ENCODE data around the gene SNX17. TPM values are rescaled to one million over a fixed set of nuclear protein-coding genes. Genes with fewer than 3 reads are reported as not detected.
A peak's percentile ranks its signal among the peaks of the same experiment; 100 is the strongest.

SNX17 gene
- total RNA-seq, 4 donors from 2014 or later: 84.7 to 151 (median 124) TPM

DNA sequence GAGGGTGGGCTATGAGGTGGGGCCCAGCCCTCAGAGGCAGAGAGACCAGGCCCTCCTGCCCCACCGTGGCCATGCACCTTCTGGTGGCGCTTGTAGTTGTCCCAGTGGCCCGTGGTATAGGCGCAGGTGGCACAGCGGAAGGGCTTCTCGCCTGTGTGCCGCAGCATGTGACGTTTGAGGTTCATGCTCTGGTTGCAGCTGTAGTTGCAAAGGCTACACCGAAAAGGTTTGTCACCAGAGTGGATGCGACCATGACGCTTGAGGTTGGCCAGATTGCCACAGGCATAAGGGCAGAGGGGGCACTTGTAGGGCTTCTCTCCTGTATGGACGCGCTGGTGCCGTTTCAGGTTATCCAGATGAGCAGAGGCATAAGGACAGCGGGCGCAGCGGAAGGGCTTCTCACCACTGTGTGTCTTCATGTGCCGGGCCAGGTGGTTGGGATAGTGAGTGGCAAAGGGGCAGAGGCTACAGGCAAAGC is 7.2 kb downstream of the SNX17 start:
- Histone ChIP-seq H3K27ac (replicated peaks in 1 of 4) (no peak overlapping the region), H3K27me3 (no peaks in the 10 kb centered on the region), H3K36me3 (peaks cover 52 to 77% (median 73%) of the 10 kb centered on the region in 4 donors), H3K9me3 (no peaks in the 10 kb centered on the region), H3K4me1 (peaks cover 23 to 59% (median 33%) of the 10 kb centered on the region in 4 donors), H3K4me3 (no peak overlapping the region)
- intact Hi-C loops (cut with DNase I): loop anchor here (10.0 kb wide), 1 partner anchor 163 kb away; the partner anchor contains the start of genes ATRAID, CAD and SLC5A6
- TF ChIP-seq, protein P1, sequence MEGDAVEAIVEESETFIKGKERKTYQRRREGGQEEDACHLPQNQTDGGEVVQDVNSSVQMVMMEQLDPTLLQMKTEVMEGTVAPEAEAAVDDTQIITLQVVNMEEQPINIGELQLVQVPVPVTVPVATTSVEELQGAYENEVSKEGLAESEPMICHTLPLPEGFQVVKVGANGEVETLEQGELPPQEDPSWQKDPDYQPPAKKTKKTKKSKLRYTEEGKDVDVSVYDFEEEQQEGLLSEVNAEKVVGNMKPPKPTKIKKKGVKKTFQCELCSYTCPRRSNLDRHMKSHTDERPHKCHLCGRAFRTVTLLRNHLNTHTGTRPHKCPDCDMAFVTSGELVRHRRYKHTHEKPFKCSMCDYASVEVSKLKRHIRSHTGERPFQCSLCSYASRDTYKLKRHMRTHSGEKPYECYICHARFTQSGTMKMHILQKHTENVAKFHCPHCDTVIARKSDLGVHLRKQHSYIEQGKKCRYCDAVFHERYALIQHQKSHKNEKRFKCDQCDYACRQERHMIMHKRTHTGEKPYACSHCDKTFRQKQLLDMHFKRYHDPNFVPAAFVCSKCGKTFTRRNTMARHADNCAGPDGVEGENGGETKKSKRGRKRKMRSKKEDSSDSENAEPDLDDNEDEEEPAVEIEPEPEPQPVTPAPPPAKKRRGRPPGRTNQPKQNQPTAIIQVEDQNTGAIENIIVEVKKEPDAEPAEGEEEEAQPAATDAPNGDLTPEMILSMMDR (IDR thresholded peaks at IDR 0.05): no peak
- TF ChIP-seq POLR2AphosphoS5 (IDR thresholded peaks at IDR 0.05) (no peak), POLR2A (IDR thresholded peaks at IDR 0.05; ENCODE audit: low read depth) (no peak), EP300 (IDR thresholded peaks at IDR 0.05) (no peak)
- 82% methylated on average over 17 of the region's 18 CpGs for WGBS
- DNase-seq (ENCODE audit: extremely low spot score): no peak

DNA sequence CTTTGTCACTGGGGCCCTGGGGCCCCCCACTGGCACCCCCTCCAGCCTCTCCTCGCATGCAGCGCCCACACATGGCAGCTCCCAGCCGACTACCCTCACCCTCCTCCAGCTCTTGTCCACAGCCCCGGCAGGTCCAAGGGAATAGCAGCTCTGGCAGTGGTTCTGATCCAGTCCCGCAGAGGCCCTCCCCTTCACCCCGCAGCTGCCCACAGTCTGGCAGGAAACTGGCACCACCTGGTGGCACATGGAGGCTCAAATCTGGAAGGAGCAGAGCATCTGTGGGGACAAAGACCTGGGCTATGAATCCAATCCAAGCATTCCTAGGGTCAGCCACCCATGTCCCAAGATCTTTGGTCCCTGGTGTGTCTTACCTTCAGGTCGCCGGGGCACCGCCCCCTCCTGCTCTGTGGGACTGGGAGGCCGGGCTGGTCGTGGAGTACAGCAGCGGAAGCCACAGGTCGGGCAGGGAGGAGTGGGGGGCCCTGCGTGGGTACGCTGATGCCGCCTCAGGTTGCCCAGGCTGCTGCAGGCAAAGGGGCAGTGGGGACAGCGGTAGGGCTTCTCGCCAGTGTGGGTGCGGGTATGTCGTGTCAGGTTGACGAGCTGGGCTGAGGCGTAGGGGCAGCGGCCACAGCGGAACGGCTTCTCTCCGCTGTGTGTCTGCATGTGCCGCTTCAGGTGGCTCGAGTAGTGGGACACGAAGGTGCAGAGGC is 7.8 kb downstream of the SNX17 start:
- WGBS: 79% methylated on average over 10 of the region's 29 CpGs
- Histone ChIP-seq H3K36me3 (peaks cover 50 to 75% (median 73%) of the 10 kb centered on the region in 4 donors), H3K27ac (replicated peaks in 1 of 4) (peak overlapping the region in 2 of 4 donors; percentile 85 to 93), H3K9me3 (no peaks in the 10 kb centered on the region), H3K4me3 (no peak overlapping the region), H3K4me1 (peaks cover 19 to 53% (median 29%) of the 10 kb centered on the region in 4 donors), H3K27me3 (no peaks in the 10 kb centered on the region)
- intact Hi-C loops (cut with DNase I): loop anchor here (10.0 kb wide), 1 partner anchor 163 kb away; the partner anchor contains the start of genes ATRAID, CAD and SLC5A6
- TF ChIP-seq POLR2A (IDR thresholded peaks at IDR 0.05; ENCODE audit: low read depth) (no peak), POLR2AphosphoS5 (IDR thresholded peaks at IDR 0.05) (peak in 1 of 2 donors; percentile 17), EP300 (IDR thresholded peaks at IDR 0.05) (no peak)
- TF ChIP-seq, protein P1 (IDR thresholded peaks at IDR 0.05): peak in 1 of 3 experiments; percentile 4
- no peak for DNase-seq (ENCODE audit: extremely low spot score)

DNA sequence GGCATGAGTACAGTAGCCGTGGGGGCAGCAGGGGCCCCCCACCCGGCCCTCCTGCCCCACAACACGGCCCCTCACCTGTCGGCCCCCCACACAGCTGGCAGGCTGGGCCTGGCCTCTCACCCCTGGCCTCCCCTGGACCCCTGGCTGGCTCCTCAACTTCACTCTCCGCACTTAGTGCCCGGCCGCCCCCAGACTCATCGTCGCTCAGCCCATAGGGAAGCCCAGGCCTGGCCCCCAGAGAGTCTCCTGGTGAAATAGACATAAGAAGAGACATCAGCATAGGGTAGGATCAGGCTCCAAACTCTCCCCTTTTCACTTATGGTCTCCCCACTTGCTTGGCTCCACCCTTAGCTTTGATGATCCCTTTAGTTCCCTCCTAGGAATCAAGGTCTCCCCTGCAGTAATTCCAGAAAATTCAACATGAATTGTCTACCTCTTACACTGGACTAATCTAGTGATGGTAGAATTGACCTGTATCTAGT is 8.4 kb downstream of the SNX17 start:
- H3K27ac ChIP-seq (replicated peaks in 1 of 4): peak overlapping the region in 3 of 4 donors; percentile 85 to 93 (median 90)
- H3K4me1 ChIP-seq: peaks cover 19 to 47% (median 28%) of the 10 kb centered on the region in 4 donors
- no peaks in the 10 kb centered on the region for H3K27me3 ChIP-seq
- H3K4me3 ChIP-seq: no peak overlapping the region
- TF ChIP-seq, protein P1 (IDR thresholded peaks at IDR 0.05): no peak
- TF ChIP-seq POLR2AphosphoS5 (IDR thresholded peaks at IDR 0.05) (no peak), EP300 (IDR thresholded peaks at IDR 0.05) (no peak), POLR2A (IDR thresholded peaks at IDR 0.05; ENCODE audit: low read depth) (no peak)
- H3K36me3 ChIP-seq: peaks cover 44 to 75% (median 73%) of the 10 kb centered on the region in 4 donors
- intact Hi-C loops (cut with DNase I): loop anchor here (10.0 kb wide), 1 partner anchor 164 kb away; the partner anchor contains the start of genes ATRAID, CAD and SLC5A6
- H3K9me3 ChIP-seq: no peaks in the 10 kb centered on the region
- no peak for DNase-seq (ENCODE audit: extremely low spot score)
- WGBS: 80% methylated on average over 5 of the region's 9 CpGs

DNA sequence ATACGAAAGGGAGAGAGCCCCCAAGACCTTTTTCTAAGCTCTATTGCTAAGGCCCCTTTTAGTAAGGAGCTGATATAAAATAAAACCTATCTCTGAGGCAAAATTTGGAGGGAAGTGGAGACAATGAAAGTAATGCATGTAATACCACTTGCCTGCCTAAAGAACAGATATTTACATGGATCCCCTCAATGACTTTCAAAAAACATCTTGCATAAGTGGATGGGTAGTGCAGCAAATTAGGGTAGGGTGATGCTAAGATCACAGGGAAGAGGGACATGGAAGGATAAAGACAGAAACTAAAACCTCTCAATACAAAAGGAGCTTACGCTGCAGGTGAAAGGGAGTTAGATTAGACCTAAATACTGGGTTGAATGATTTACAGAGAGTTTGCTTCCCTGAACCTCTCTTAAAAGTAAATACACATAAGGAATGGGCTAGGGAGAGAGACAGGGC is 9.0 kb downstream of the SNX17 start:
- DNase-seq (ENCODE audit: extremely low spot score): no peak
- Histone ChIP-seq H3K4me1 (peaks cover 19 to 45% (median 28%) of the 10 kb centered on the region in 4 donors), H3K36me3 (peaks cover 39 to 75% (median 73%) of the 10 kb centered on the region in 4 donors), H3K27me3 (no peaks in the 10 kb centered on the region), H3K4me3 (peak overlapping the region; percentile 69 to 92 (median 77)), H3K27ac (replicated peaks in 1 of 4) (peak overlapping the region; percentile 85 to 93 (median 88)), H3K9me3 (no peaks in the 10 kb centered on the region)
- WGBS: 81% methylated on average over 2 of the region's 2 CpGs
- intact Hi-C loops (cut with DNase I): loop anchor here (10.0 kb wide), 1 partner anchor 165 kb away; the partner anchor contains the start of genes ATRAID, CAD and SLC5A6
- TF ChIP-seq, protein P1 (IDR thresholded peaks at IDR 0.05): no peak
- TF ChIP-seq EP300 (IDR thresholded peaks at IDR 0.05) (no peak), POLR2A (IDR thresholded peaks at IDR 0.05; ENCODE audit: low read depth) (no peak), POLR2AphosphoS5 (IDR thresholded peaks at IDR 0.05) (no peak)

Measured in esophagus muscularis mucosa (tissue), 4 donors.